SK-N-MC (cell line): ENCODE measurements around the gene DNTTIP2.

Experiments
- EZH2 ChIP-seq: fragments of 200-600 bp; sonication (generic); IDR thresholded peaks from one replicate; pipeline ENCODE4 v1.6.1; 2017; ENCODE audit warnings: antibody characterized with exemption
- POLR2AphosphoS5 ChIP-seq: IDR thresholded peaks from 2 replicates; pipeline ENCODE4 v1.6.1; 2012; ENCODE audit warnings: mild to moderate bottlenecking, low read depth, low read length, borderline replicate concordance

DNA sequence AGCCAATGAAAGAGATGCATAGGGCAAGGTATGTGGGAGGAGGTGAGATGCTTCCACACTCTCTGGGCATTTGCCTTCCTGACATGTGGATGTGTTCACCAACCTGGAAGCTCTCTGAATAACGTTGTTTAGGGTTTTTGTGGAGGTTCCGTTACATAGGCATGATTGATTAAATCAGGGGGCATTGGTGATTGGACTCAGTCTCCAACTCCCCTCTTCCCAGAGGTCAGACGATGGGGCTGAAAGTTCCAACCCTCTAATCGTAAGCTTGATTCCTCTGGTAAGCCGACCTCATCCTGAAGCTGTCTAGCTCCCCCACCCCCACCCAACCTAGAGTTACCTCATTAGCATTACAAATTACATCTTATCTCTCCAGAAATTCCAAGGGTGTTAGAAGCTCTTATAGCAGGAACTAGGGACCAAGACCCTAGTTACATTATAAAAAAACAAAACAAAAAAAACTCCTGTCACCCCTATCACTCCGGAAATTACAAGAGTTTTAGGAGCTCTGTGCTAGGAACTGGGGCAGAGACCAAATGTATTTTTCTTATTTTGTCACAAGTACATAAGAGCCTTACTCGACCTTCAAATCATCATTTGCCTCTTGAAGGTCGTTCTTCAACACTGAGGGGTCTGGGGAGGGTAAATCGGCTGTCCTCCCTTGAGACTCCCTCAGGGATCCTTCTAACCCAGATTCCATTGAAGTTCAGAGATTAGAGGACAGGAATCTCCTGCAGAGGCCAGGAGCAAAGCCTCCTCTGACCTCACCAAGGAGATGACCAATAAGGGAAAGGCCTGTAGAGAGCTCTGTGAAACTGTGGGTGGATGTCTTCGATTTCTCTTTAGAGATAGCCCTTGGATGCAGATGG is 58.2 kb downstream of the DNTTIP2 start:
- TF ChIP-seq EZH2 (no peak), POLR2AphosphoS5 (no peak)
